ENCODE data around the gene OCA2. TPM values are rescaled to one million over a fixed set of nuclear protein-coding genes. Genes with fewer than 3 reads are reported as not detected.

OCA2 gene
- polyA plus RNA-seq, 1 donor (not counting 4 experiments of a cell fraction or from before 2014, with no cell fraction given): 0.05 TPM

DNA sequence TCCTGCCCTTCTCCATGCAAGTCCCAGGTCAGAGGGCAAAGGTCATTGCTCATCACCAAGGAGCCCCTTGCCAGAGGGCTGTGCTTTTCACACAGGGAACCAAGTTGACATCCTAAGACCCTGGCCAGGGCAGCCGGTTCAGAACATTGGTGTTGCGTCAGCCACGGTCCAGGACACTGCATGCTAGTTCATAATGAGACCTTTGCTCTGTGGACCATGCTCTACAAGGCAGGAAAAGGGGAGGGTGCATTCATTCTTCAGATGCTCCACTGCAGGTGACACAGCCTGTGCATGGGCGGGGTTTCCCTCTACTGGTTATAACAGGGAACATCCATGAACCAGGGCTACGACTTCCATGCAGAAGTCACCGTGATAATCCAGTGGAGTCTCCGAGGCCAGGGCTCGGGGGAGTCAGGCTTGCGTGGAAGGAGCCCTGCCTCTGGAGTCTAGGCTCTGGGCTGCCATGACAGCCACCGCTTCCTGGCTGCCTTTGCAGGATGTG is 81.6 kb downstream of the OCA2 start:
- Histone ChIP-seq H3K4me2 (ENCODE audit: control insufficient read depth, extremely low read depth, insufficient read depth, low read depth, low read length) (no peak overlapping the region), H3K9ac (ENCODE audit: control insufficient read depth, extremely low read depth, insufficient read depth, low read length) (no peak overlapping the region), H3K27me3 (ENCODE audit: control insufficient read depth, extremely low read depth, insufficient read depth, low read length) (no peaks in the 10 kb centered on the region), H3K9me1 (ENCODE audit: control insufficient read depth, extremely low read depth, insufficient read depth, low read length) (no peaks in the 10 kb centered on the region), H3K36me3 (ENCODE audit: control insufficient read depth in 2 of 2, extremely low read depth in 1 of 2, insufficient read depth in 2 of 2, low read length in 2 of 2) (no peaks in the 10 kb centered on the region), H2AFZ (ENCODE audit: control insufficient read depth, low read length) (no peak overlapping the region), H3K79me2 (ENCODE audit: control insufficient read depth, insufficient read depth, low read length) (no peaks in the 10 kb centered on the region), H3K9me3 (ENCODE audit: control insufficient read depth, low read depth, low read length) (peaks cover 2% of the 10 kb centered on the region), H4K20me1 (ENCODE audit: control insufficient read depth, extremely low read depth, insufficient read depth, low read length) (no peaks in the 10 kb centered on the region), H3K27ac (ENCODE audit: control insufficient read depth, insufficient read depth, low read length) (no peak overlapping the region), H3K4me3 (ENCODE audit: control insufficient read depth in 2 of 3, extremely low read depth in 1 of 3, insufficient read depth in 2 of 3, low read depth in 1 of 3, low read length in 3 of 3) (no peak overlapping the region), H3K4me1 (ENCODE audit: control insufficient read depth, extremely low read depth, insufficient read depth, low read length) (no peaks in the 10 kb centered on the region)
- FAIRE-seq: no peak
- dilution Hi-C loops (cut with MboI; ENCODE audit: extremely low pct_ligation_motif_present, low sequenced_read_pairs): no loop called here
- TF ChIP-seq EZH2 (IDR thresholded peaks at IDR 0.05; ENCODE audit: low read length): no peak
- TF ChIP-seq, protein P1, sequence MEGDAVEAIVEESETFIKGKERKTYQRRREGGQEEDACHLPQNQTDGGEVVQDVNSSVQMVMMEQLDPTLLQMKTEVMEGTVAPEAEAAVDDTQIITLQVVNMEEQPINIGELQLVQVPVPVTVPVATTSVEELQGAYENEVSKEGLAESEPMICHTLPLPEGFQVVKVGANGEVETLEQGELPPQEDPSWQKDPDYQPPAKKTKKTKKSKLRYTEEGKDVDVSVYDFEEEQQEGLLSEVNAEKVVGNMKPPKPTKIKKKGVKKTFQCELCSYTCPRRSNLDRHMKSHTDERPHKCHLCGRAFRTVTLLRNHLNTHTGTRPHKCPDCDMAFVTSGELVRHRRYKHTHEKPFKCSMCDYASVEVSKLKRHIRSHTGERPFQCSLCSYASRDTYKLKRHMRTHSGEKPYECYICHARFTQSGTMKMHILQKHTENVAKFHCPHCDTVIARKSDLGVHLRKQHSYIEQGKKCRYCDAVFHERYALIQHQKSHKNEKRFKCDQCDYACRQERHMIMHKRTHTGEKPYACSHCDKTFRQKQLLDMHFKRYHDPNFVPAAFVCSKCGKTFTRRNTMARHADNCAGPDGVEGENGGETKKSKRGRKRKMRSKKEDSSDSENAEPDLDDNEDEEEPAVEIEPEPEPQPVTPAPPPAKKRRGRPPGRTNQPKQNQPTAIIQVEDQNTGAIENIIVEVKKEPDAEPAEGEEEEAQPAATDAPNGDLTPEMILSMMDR (optimal IDR thresholded peaks at IDR 0.05 in 1 of 3, IDR thresholded peaks at IDR 0.05 in 1 of 3, conservative IDR thresholded peaks at IDR 0.05 in 1 of 3; ENCODE audit: extremely low read depth in 1 of 3, insufficient read depth in 2 of 3, low read length in 3 of 3): peak in 1 of 3 experiments; percentile 37
- no peak for DNase-seq (ENCODE audit: low read depth, low spot score)

DNA sequence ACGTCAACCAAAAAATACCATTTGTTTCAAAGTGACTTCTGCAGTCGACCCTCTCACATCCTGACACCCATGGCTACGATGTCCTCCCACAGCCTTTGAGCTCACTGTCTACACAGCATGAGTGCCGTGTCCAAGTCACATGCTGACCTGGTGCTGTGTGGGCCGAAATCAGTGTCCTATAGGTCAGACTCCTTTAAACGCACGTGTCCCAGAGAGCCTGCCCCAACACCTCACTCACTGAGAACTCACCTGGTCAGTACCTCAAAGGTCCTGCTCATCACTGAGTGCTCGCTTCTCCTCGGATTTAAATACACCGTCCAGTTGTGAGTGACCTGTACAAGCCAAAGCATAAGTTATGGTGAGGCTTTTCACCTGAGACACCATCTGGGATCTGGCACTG is 83.3 kb downstream of the OCA2 start:
- Histone ChIP-seq H3K4me2 (ENCODE audit: control insufficient read depth, extremely low read depth, insufficient read depth, low read depth, low read length) (no peak overlapping the region), H3K27me3 (ENCODE audit: control insufficient read depth, extremely low read depth, insufficient read depth, low read length) (no peaks in the 10 kb centered on the region), H3K9me3 (ENCODE audit: control insufficient read depth, low read depth, low read length) (peaks cover 5% of the 10 kb centered on the region), H3K4me1 (ENCODE audit: control insufficient read depth, extremely low read depth, insufficient read depth, low read length) (no peaks in the 10 kb centered on the region), H2AFZ (ENCODE audit: control insufficient read depth, low read length) (no peak overlapping the region), H3K27ac (ENCODE audit: control insufficient read depth, insufficient read depth, low read length) (no peak overlapping the region), H3K79me2 (ENCODE audit: control insufficient read depth, insufficient read depth, low read length) (no peaks in the 10 kb centered on the region), H3K9ac (ENCODE audit: control insufficient read depth, extremely low read depth, insufficient read depth, low read length) (no peak overlapping the region), H4K20me1 (ENCODE audit: control insufficient read depth, extremely low read depth, insufficient read depth, low read length) (no peaks in the 10 kb centered on the region), H3K4me3 (ENCODE audit: control insufficient read depth in 2 of 3, extremely low read depth in 1 of 3, insufficient read depth in 2 of 3, low read depth in 1 of 3, low read length in 3 of 3) (no peak overlapping the region), H3K9me1 (ENCODE audit: control insufficient read depth, extremely low read depth, insufficient read depth, low read length) (no peaks in the 10 kb centered on the region), H3K36me3 (ENCODE audit: control insufficient read depth in 2 of 2, extremely low read depth in 1 of 2, insufficient read depth in 2 of 2, low read length in 2 of 2) (no peaks in the 10 kb centered on the region)
- dilution Hi-C loops (cut with MboI; ENCODE audit: extremely low pct_ligation_motif_present, low sequenced_read_pairs): no loop called here
- FAIRE-seq: no peak
- no peak for DNase-seq (ENCODE audit: low read depth, low spot score)
- TF ChIP-seq EZH2 (IDR thresholded peaks at IDR 0.05; ENCODE audit: low read length): no peak
- TF ChIP-seq, protein P1 (optimal IDR thresholded peaks at IDR 0.05 in 1 of 3, IDR thresholded peaks at IDR 0.05 in 1 of 3, conservative IDR thresholded peaks at IDR 0.05 in 1 of 3; ENCODE audit: extremely low read depth in 1 of 3, insufficient read depth in 2 of 3, low read length in 3 of 3): no peak
